NB4 (cell line): Measurements from ENCODE around the gene NELL2.

Experiments used
- POLR2A ChIP-seq: IDR thresholded peaks from 2 replicates; pipeline ENCODE4 v1.6.1; 2011; ENCODE audit warnings: mild to moderate bottlenecking; ENCODE audit not compliant: insufficient read length; ENCODE audit errors: extremely low read depth
- TF ChIP-seq, protein P1 (sequence below): IDR thresholded peaks from one replicate; pipeline ENCODE4 v1.5.1; 2012; ENCODE audit warnings: low read depth, low read length

DNA sequence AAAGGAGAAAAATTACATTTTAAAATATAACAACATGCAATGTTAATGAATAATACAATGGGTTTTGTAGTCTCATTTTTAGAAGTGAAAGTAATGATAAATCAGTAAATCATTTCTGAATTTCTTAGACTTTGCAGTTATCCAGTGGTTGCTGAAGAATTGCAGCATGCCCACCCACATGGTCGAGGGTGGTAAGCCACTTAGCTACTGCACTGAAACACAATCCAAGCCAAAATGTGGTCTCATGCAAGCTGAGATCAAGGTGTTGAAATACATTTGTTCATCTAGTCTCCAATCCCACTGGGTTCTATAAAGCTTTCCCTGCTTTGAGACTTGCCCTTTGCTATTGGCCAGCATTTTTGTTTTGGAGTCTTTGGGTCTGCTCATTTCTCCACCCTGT is 247.9 kb downstream of the NELL2 start:
- TF ChIP-seq, protein P1, sequence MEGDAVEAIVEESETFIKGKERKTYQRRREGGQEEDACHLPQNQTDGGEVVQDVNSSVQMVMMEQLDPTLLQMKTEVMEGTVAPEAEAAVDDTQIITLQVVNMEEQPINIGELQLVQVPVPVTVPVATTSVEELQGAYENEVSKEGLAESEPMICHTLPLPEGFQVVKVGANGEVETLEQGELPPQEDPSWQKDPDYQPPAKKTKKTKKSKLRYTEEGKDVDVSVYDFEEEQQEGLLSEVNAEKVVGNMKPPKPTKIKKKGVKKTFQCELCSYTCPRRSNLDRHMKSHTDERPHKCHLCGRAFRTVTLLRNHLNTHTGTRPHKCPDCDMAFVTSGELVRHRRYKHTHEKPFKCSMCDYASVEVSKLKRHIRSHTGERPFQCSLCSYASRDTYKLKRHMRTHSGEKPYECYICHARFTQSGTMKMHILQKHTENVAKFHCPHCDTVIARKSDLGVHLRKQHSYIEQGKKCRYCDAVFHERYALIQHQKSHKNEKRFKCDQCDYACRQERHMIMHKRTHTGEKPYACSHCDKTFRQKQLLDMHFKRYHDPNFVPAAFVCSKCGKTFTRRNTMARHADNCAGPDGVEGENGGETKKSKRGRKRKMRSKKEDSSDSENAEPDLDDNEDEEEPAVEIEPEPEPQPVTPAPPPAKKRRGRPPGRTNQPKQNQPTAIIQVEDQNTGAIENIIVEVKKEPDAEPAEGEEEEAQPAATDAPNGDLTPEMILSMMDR = no peak
- TF ChIP-seq POLR2A = no peak
